Neuronal stem cell (in vitro differentiated cells): Measurements from ENCODE around the gene SRSF4.

ENCODE experiments used
- DNase-seq: peaks from one replicate; pipeline ENCODE4 v3.0.0-alpha.2; 2013; ENCODE audit warnings: low spot score
- H2AFZ ChIP-seq: one replicate; pipeline ENCODE4 v1.6.1; 2013; ENCODE audit warnings: mild to moderate bottlenecking, low read length, inconsistent platforms
- H2AK5ac ChIP-seq: 2 replicates; pipeline ENCODE4 v1.6.1; 2013; ENCODE audit warnings: low read depth, mild to moderate bottlenecking, inconsistent platforms, low read length, moderate library complexity, mixed read lengths
- H2BK120ac ChIP-seq: 2 replicates; pipeline ENCODE4 v1.6.1; 2013; ENCODE audit warnings: low read depth, mild to moderate bottlenecking, inconsistent platforms, low read length, moderate library complexity, mixed read lengths
- H2BK12ac ChIP-seq: one replicate; pipeline ENCODE4 v1.6.1; 2013; ENCODE audit warnings: low read length, inconsistent platforms
- H2BK15ac ChIP-seq: 2 replicates; pipeline ENCODE4 v1.6.1; 2013; ENCODE audit warnings: mild to moderate bottlenecking, low read length, inconsistent platforms, mixed read lengths
- H2BK5ac ChIP-seq: one replicate; pipeline ENCODE4 v1.6.1; 2013; ENCODE audit warnings: inconsistent platforms, mild to moderate bottlenecking, low read length, moderate library complexity
- H3K14ac ChIP-seq: one replicate; pipeline ENCODE4 v1.6.1; 2013; ENCODE audit warnings: low read length, inconsistent platforms
- H3K18ac ChIP-seq: 2 replicates; pipeline ENCODE4 v1.6.1; 2013; ENCODE audit warnings: low read length, inconsistent platforms
- H3K23ac ChIP-seq: 2 replicates; pipeline ENCODE4 v1.6.1; 2013; ENCODE audit warnings: low read depth, mild to moderate bottlenecking, mixed read lengths, low read length, inconsistent platforms; ENCODE audit not compliant: poor library complexity
- H3K27ac ChIP-seq: replicated peaks from 3 replicates; pipeline ENCODE4 v1.5.1; 2013; ENCODE audit warnings: low read length, inconsistent platforms
- H3K27me3 ChIP-seq, 3 experiments: 2 replicates each; pipeline ENCODE4 v1.6.1; 2013; ENCODE audit warnings: low read length in 3 of 3, mild to moderate bottlenecking in 2 of 3, inconsistent platforms in 1 of 3, low read depth in 1 of 3, mixed read lengths in 1 of 3, moderate library complexity in 1 of 3; ENCODE audit not compliant: control insufficient read depth in 3 of 3, insufficient read depth in 3 of 3
- H3K36me3 ChIP-seq, 2 donors: replicated peaks in 1 of 2; 2 replicates each; pipeline ENCODE4 v1.6.1; 2013; ENCODE audit warnings: low read length in 2 of 2; ENCODE audit not compliant: control insufficient read depth in 2 of 2, insufficient read depth in 2 of 2
- H3K4ac ChIP-seq: 2 replicates; pipeline ENCODE4 v1.6.1; 2013; ENCODE audit warnings: inconsistent platforms, mild to moderate bottlenecking, low read length, moderate library complexity
- H3K4me1 ChIP-seq, 2 donors: 1 replicate in 1 of 2; 2 replicates in 1 of 2; pipeline ENCODE4 v1.6.1; 2013; ENCODE audit warnings: low read length in 2 of 2, low read depth in 1 of 2; ENCODE audit not compliant: control insufficient read depth in 2 of 2, insufficient read depth in 1 of 2
- H3K4me2 ChIP-seq: one replicate; pipeline ENCODE4 v1.6.1; 2013; ENCODE audit warnings: mild to moderate bottlenecking, low read length, inconsistent platforms; ENCODE audit not compliant: insufficient read depth, poor library complexity, severe bottlenecking
- H3K4me3 ChIP-seq, 2 donors: 2 replicates each; pipeline ENCODE4 v1.5.1; 2013; ENCODE audit warnings: low read length in 2 of 2, mild to moderate bottlenecking in 2 of 2, inconsistent platforms in 1 of 2, moderate library complexity in 1 of 2
- H3K79me1 ChIP-seq: one replicate; pipeline ENCODE4 v1.6.1; 2013; ENCODE audit warnings: low read depth, mild to moderate bottlenecking, inconsistent platforms, low read length, moderate library complexity
- H3K9ac ChIP-seq: one replicate; pipeline ENCODE4 v1.6.1; 2013; ENCODE audit warnings: mild to moderate bottlenecking, low read depth, low read length, inconsistent platforms; ENCODE audit not compliant: poor library complexity
- H3K9me3 ChIP-seq, 2 donors: replicated peaks in 1 of 2; 2 replicates each; pipeline versions ENCODE3 to v1.6.1; 2013; ENCODE audit warnings: low read length in 2 of 2, mild to moderate bottlenecking in 2 of 2, inconsistent platforms in 1 of 2, low read depth in 1 of 2, mixed read lengths in 1 of 2, moderate library complexity in 1 of 2; ENCODE audit not compliant: control insufficient read depth in 2 of 2, insufficient read depth in 1 of 2
- H4K8ac ChIP-seq: one replicate; pipeline ENCODE4 v1.6.1; 2013; ENCODE audit warnings: low read depth, mild to moderate bottlenecking, inconsistent platforms, low read length, moderate library complexity
- H4K91ac ChIP-seq: one replicate; pipeline ENCODE4 v1.6.1; 2013; ENCODE audit warnings: low read length, low read depth, mild to moderate bottlenecking, inconsistent platforms; ENCODE audit not compliant: poor library complexity
- WGBS, 2 donors: extraction: QIAGEN DNeasy Blood & Tissue Kit; methylation state at CpG; one replicate each; pipeline ENCODE4 v1.1.7; 2013; ENCODE audit warnings: missing lambda C conversion rate in 2 of 2, mixed read lengths in 1 of 2; ENCODE audit not compliant: insufficient read length in 2 of 2, insufficient replicate concordance in 1 of 2; ENCODE audit errors: extremely low coverage in 2 of 2; 5-methylcytosine and 5-hydroxymethylcytosine counted together

Gene SRSF4

DNA sequence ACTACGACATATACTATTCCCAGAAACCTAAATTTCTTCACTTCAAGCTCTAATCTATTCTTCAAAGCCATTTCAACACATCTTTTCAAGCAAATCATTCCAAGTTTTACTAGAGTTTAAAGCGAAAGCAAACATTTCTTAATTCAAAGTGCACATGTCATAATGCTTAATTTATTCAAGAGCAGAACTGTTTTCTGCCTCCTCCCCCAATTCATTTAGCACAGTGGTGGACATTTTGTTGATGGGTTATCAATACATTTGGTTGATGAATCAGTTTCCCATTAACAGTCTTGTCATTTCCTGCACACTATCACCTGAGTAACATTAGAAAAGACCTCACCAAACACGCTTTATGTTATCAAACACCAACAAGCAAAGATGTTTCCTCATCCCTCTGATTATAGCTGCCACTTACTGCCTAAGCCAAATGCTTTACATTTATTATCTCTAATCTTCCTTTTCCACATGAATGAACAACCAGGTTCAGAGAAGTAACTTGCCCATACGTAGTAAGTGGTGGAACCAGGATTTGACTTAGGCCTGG, 2.0 kb downstream of the SRSF4 start:
- no peak for DNase-seq
- Histone ChIP-seq H3K23ac (no peak overlapping the region), H2AK5ac (no peak overlapping the region), H3K36me3 (peaks cover 7 to 48% of the 10 kb centered on the region in 2 donors), H3K18ac (no peak overlapping the region), H3K27me3 (no peaks in the 10 kb centered on the region), H3K14ac (no peak overlapping the region), H3K4ac (no peak overlapping the region), H3K4me3 (peak overlapping the region in 1 of 2 donors; percentile 91), H2BK5ac (no peak overlapping the region), H2AFZ (no peak overlapping the region), H3K27ac (no peak overlapping the region), H3K4me2 (peak overlapping the region; percentile 65), H4K91ac (no peak overlapping the region), H2BK15ac (no peak overlapping the region), H3K9ac (no peak overlapping the region), H4K8ac (no peak overlapping the region), H2BK120ac (no peak overlapping the region), H3K9me3 (peaks cover 0 to 22% of the 10 kb centered on the region in 2 donors), H3K4me1 (peaks cover 0 to 11% of the 10 kb centered on the region in 2 donors), H2BK12ac (no peak overlapping the region), H3K79me1 (peaks cover 2% of the 10 kb centered on the region)
- WGBS, 2 donors = no CpG with 5 or more reads among the region's 4 CpGs

DNA sequence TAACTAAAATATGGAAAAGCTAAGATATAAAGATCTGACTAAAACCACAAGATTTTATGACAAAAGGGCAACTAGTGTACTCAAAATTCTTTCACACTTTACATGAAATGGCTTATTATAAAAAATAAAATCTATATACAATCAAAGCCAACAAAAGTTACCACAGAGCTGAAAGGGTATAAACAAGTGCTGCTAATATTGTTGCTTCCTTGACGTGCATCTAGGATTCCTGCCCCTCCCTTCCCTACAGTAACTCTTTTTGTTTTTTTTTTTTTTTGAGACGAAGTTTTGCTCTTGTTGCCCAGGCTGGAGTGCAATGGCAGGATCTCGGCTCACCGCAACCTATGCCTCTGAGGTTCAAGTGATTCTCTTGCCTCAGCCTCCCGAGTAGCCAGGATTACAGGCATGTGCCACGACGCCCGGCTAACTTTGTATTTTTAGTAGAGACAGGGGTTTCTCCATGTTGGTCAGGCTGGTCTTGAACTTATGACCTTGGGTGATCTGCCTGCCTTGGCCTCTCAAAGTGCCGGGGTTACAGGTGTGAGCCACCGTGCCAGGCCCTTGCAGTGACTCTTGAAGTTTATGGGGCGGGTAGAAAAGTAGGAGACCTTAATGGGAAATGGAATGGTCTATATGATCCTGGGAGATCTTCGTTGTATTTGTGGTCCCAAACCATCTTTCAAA, 4.5 kb downstream of the SRSF4 start:
- H4K91ac ChIP-seq = no peak overlapping the region
- H3K23ac ChIP-seq = no peak overlapping the region
- H3K36me3 ChIP-seq = peaks cover 7 to 69% of the 10 kb centered on the region in 2 donors
- H3K27ac ChIP-seq = no peak overlapping the region
- DNase-seq = no peak
- H3K4me2 ChIP-seq = no peak overlapping the region
- H3K79me1 ChIP-seq = peaks cover 2% of the 10 kb centered on the region
- H3K9ac ChIP-seq = no peak overlapping the region
- no peak overlapping the region for H2AFZ ChIP-seq
- no peaks in the 10 kb centered on the region for H3K27me3 ChIP-seq
- H3K14ac ChIP-seq = no peak overlapping the region
- no peak overlapping the region for H3K4ac ChIP-seq
- no peak overlapping the region for H3K18ac ChIP-seq
- H2BK15ac ChIP-seq = no peak overlapping the region
- WGBS, 2 donors = no CpG with 5 or more reads among the region's 12 CpGs
- peaks cover 0 to 11% of the 10 kb centered on the region in 2 donors for H3K4me1 ChIP-seq
- H2AK5ac ChIP-seq = no peak overlapping the region
- no peak overlapping the region for H2BK12ac ChIP-seq
- no peak overlapping the region for H2BK5ac ChIP-seq
- no peak overlapping the region for H3K4me3 ChIP-seq
- H4K8ac ChIP-seq = no peak overlapping the region
- peaks cover 0 to 22% of the 10 kb centered on the region in 2 donors for H3K9me3 ChIP-seq
- H2BK120ac ChIP-seq = no peak overlapping the region

DNA sequence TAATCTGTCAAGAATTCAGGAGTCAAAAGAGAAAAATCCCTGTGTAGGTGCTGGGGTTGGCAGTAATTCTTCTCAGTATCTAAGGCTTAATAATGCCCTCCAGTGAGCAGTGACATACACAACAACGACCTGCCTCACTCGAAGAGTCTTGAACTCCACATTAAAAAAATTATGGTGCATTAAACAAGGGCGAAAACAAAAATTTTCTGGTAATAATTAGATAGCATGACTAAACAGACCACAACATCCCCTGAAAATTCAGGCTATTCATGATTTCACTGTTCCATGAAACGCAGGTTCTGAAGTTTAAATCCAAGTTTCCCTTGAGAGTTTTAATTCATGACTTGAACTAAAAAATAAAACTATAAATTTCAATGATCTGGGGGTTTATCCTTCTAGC, 5.1 kb downstream of the SRSF4 start:
- H3K9me3 ChIP-seq = peaks cover 0 to 22% of the 10 kb centered on the region in 2 donors
- H3K14ac ChIP-seq = no peak overlapping the region
- H2BK5ac ChIP-seq = no peak overlapping the region
- WGBS, 2 donors = no CpG with 5 or more reads among the region's 4 CpGs
- H3K4me2 ChIP-seq = no peak overlapping the region
- H4K91ac ChIP-seq = no peak overlapping the region
- no peak overlapping the region for H3K4ac ChIP-seq
- no peak overlapping the region for H3K4me3 ChIP-seq
- no peak overlapping the region for H3K9ac ChIP-seq
- H2BK12ac ChIP-seq = no peak overlapping the region
- H2AK5ac ChIP-seq = no peak overlapping the region
- no peaks in the 10 kb centered on the region for H3K27me3 ChIP-seq
- peaks cover 7 to 73% of the 10 kb centered on the region in 2 donors for H3K36me3 ChIP-seq
- H2AFZ ChIP-seq = no peak overlapping the region
- H2BK15ac ChIP-seq = no peak overlapping the region
- DNase-seq = no peak
- no peak overlapping the region for H3K27ac ChIP-seq
- H2BK120ac ChIP-seq = no peak overlapping the region
- peaks cover 0 to 11% of the 10 kb centered on the region in 2 donors for H3K4me1 ChIP-seq
- no peak overlapping the region for H3K18ac ChIP-seq
- no peak overlapping the region for H4K8ac ChIP-seq
- H3K79me1 ChIP-seq = peaks cover 2% of the 10 kb centered on the region
- H3K23ac ChIP-seq = no peak overlapping the region

DNA sequence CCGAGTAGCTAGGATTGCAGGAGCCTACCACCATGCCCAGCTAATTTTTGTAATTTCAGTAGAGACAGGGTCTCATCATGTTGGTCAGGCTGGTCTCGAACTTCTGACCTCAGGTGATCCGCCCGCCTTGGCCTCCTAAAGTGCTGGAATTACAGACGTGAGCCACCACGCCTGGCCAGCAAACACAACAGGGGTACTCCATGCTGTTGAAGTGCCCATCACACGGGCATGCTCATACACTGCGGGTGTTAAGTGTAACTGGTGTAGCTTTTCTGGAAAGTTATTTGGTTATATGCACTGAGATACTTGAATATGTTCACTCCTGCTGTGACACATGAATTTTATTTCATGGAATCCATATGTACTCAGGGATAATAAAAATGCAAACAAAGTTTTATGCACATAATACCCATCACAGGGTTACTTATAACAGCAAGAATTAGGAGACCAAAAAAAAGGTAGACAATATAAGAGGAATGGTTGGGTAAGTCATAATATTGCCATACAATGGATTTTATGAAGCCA, 9.2 kb downstream of the SRSF4 start:
- H3K4me3 ChIP-seq = no peak overlapping the region
- no peak overlapping the region for H2BK120ac ChIP-seq
- H2BK12ac ChIP-seq = no peak overlapping the region
- H3K9ac ChIP-seq = no peak overlapping the region
- no peak overlapping the region for H4K8ac ChIP-seq
- H3K27ac ChIP-seq = no peak overlapping the region
- H3K9me3 ChIP-seq = peaks cover 0 to 17% of the 10 kb centered on the region in 2 donors
- no peaks in the 10 kb centered on the region for H3K27me3 ChIP-seq
- no peak for DNase-seq
- no peak overlapping the region for H2AK5ac ChIP-seq
- H2AFZ ChIP-seq = no peak overlapping the region
- no peak overlapping the region for H3K14ac ChIP-seq
- H3K18ac ChIP-seq = no peak overlapping the region
- H3K23ac ChIP-seq = no peak overlapping the region
- no CpG with 5 or more reads among the region's 8 CpGs for WGBS, 2 donors
- H3K36me3 ChIP-seq = peaks cover 3 to 86% of the 10 kb centered on the region in 2 donors
- no peak overlapping the region for H2BK5ac ChIP-seq
- H3K4ac ChIP-seq = no peak overlapping the region
- H3K4me2 ChIP-seq = no peak overlapping the region
- H3K4me1 ChIP-seq = no peaks in the 10 kb centered on the region
- H4K91ac ChIP-seq = no peak overlapping the region
- H3K79me1 ChIP-seq = peaks cover 2% of the 10 kb centered on the region
- no peak overlapping the region for H2BK15ac ChIP-seq
